ENCODE measurements around the gene UPF2.

DNA sequence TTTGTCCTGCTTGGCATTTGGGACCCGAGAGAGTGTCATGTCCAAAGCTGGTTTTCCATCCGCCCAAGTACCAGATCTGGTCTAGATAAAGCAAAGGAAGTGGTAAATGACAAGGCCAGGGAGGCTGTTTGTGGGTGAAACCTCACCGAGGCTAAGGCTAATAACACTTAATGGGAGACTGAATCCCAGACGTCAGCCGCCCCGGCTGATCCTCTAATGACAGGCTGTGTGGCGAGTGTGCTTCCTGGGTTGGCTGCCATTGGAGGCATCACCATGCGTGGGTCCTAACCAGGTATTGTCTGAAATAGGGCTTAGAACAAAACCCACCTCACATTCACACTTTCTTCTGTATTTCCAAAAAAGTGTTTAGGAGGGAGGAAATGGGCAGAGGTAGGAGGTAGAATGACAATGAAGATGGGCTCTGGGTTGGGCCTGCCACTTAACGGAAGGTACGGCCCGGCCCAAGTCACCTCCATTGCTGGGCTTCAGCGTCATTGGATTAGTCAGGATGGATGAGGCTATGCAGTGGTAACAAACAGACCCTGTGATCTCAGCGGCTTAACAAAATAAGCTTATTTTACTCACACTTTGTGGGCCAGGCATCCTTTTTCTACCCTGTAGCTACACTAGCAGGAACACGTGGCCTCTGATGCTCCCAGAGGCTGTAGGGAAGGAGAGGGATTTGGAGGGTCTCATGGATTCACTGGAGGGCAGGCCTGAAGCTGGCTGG is 159.8 kb downstream of the UPF2 start:
- TF ChIP-seq CTCF (IDR thresholded peaks at IDR 0.05) (no peak), POLR2A (IDR thresholded peaks at IDR 0.05) (no peak), POLR2AphosphoS5 (IDR thresholded peaks at IDR 0.05) (no peak), EP300 (IDR thresholded peaks at IDR 0.05; ENCODE audit: low read depth) (no peak)

Measured in transverse colon (tissue), 4 donors.